ENCODE measurements around the gene MUC20.
"Not testable (repeated sequence)": the region's sequence is repeated elsewhere in the genome, so short reads cannot be mapped to it uniquely, and the experiment has no call there.

Gene MUC20

GRCh38 chr3:195727606-195728195, 6.9 kb downstream of the MUC20 start:
- no peak for FAIRE-seq
- DNase-seq (ENCODE audit: insufficient read length, low spot score), result no peak

GRCh38 chr3:195728789-195729188, 8.0 kb downstream of the MUC20 start:
- FAIRE-seq, result not testable (repeated sequence)

GRCh38 chr3:195729476-195730251, 8.9 kb downstream of the MUC20 start:
- DNase-seq (ENCODE audit: insufficient read length, low spot score) (no peak), FAIRE-seq (no peak)

More at GRCh38 chr3:195728789-195729188, 8.0 kb downstream of the MUC20 start:
- DNase-seq (ENCODE audit: insufficient read length, low spot score), result not testable (repeated sequence)

GRCh38 chr3:195731356-195731905, 10.7 kb downstream of the MUC20 start:
- DNase-seq (ENCODE audit: insufficient read length, low spot score), result no peak
- no peak for FAIRE-seq

- no peak for FAIRE-seq
- DNase-seq (ENCODE audit: insufficient read length, low spot score), result no peak
These were observed 12.2 kb downstream of the MUC20 start for GRCh38 chr3:195732940-195733339.

- DNase-seq (ENCODE audit: insufficient read length, low spot score), result no peak
- FAIRE-seq, result no peak
These were observed 14.4 kb downstream of the MUC20 start for GRCh38 chr3:195735036-195735695.

- FAIRE-seq (no peak), DNase-seq (ENCODE audit: insufficient read length, low spot score) (no peak)
These were observed 16.2 kb downstream of the MUC20 start for GRCh38 chr3:195736866-195737490.

- FAIRE-seq; DNase-seq (ENCODE audit: insufficient read length, low spot score): not testable (repeated sequence)
These were observed 17.0 kb downstream of the MUC20 start for GRCh38 chr3:195737782-195738181.

GRCh38 chr3:195738274-195739044, 17.7 kb downstream of the MUC20 start:
- no peak for FAIRE-seq
- no peak for DNase-seq (ENCODE audit: insufficient read length, low spot score)

- no peak for DNase-seq (ENCODE audit: insufficient read length, low spot score)
- no peak for FAIRE-seq
These were observed 18.9 kb downstream of the MUC20 start for GRCh38 chr3:195739561-195740111.

GRCh38 chr3:195744437-195744836, 23.7 kb downstream of the MUC20 start:
- DNase-seq (ENCODE audit: insufficient read length, low spot score), result no peak
- no peak for FAIRE-seq

GRCh38 chr3:195746346-195746745, 25.6 kb downstream of the MUC20 start:
- FAIRE-seq (no peak), DNase-seq (ENCODE audit: insufficient read length, low spot score) (no peak)

GRCh38 chr3:195746751-195747150, 26.0 kb downstream of the MUC20 start:
- DNase-seq (ENCODE audit: insufficient read length, low spot score) (no peak), FAIRE-seq (no peak)

- no peak for FAIRE-seq
- DNase-seq (ENCODE audit: insufficient read length, low spot score), result no peak
These were observed 27.9 kb downstream of the MUC20 start for GRCh38 chr3:195748661-195749060.

GRCh38 chr3:195749101-195749500, 28.3 kb downstream of the MUC20 start:
- FAIRE-seq; DNase-seq (ENCODE audit: insufficient read length, low spot score): not testable (repeated sequence)

- DNase-seq (ENCODE audit: insufficient read length, low spot score) (no peak), FAIRE-seq (no peak)
These were observed 30.2 kb downstream of the MUC20 start for GRCh38 chr3:195750797-195751520.

GRCh38 chr3:195751560-195751959, 30.8 kb downstream of the MUC20 start:
- FAIRE-seq, result no peak
- no peak for DNase-seq (ENCODE audit: insufficient read length, low spot score)

- DNase-seq (ENCODE audit: insufficient read length, low spot score) (no peak), FAIRE-seq (no peak)
These were observed 31.3 kb downstream of the MUC20 start for GRCh38 chr3:195752066-195752465.
